CD4-positive, alpha-beta T cell treated with Interleukin-6 at 100 ng/mL for 8 hours (primary cell): Measurements from ENCODE around the gene DSCAML1.

Experiments
- DNase-seq: peaks from one replicate; pipeline ENCODE4 v3.0.0-alpha.2; 2020; ENCODE audit warnings: mixed read lengths, low spot score

DSCAML1 gene

GRCh38 chr11:117697319-117697718 lies 99.7 kb downstream of the DSCAML1 start:
- DNase-seq = no peak

- no peak for DNase-seq
These were observed 100.5 kb downstream of the DSCAML1 start for GRCh38 chr11:117696540-117696939.

GRCh38 chr11:117693344-117693743 lies 103.7 kb downstream of the DSCAML1 start:
- DNase-seq = no peak

GRCh38 chr11:117691516-117691915 lies 105.5 kb downstream of the DSCAML1 start:
- DNase-seq = no peak

- no peak for DNase-seq
These were observed 105.8 kb downstream of the DSCAML1 start for GRCh38 chr11:117691218-117691514.

- no peak for DNase-seq
These were observed 106.4 kb downstream of the DSCAML1 start for GRCh38 chr11:117690484-117691217.

- no peak for DNase-seq
These were observed 108.7 kb downstream of the DSCAML1 start for GRCh38 chr11:117688255-117688797.

- DNase-seq = no peak
These were observed 109.2 kb downstream of the DSCAML1 start for GRCh38 chr11:117687776-117688175.

- DNase-seq = no peak
These were observed 110.3 kb downstream of the DSCAML1 start for GRCh38 chr11:117686711-117687110.

- DNase-seq = no peak
These were observed 111.5 kb downstream of the DSCAML1 start for GRCh38 chr11:117685566-117685965.

GRCh38 chr11:117684731-117685130 lies 112.3 kb downstream of the DSCAML1 start:
- no peak for DNase-seq

- DNase-seq = no peak
These were observed 112.9 kb downstream of the DSCAML1 start for GRCh38 chr11:117684111-117684510.

- DNase-seq = no peak
These were observed 115.6 kb downstream of the DSCAML1 start for GRCh38 chr11:117681438-117681837.

- DNase-seq = no peak
These were observed 117.6 kb downstream of the DSCAML1 start for GRCh38 chr11:117679461-117679860.

- no peak for DNase-seq
These were observed 118.2 kb downstream of the DSCAML1 start for GRCh38 chr11:117678658-117679406.

GRCh38 chr11:117677729-117678310 lies 119.2 kb downstream of the DSCAML1 start:
- no peak for DNase-seq

- DNase-seq = no peak
These were observed 120.5 kb downstream of the DSCAML1 start for GRCh38 chr11:117676501-117676900.

- no peak for DNase-seq
These were observed 123.4 kb downstream of the DSCAML1 start for GRCh38 chr11:117673602-117674001.

- DNase-seq = no peak
These were observed 125.6 kb downstream of the DSCAML1 start for GRCh38 chr11:117671370-117671769.

GRCh38 chr11:117670924-117671323 lies 126.1 kb downstream of the DSCAML1 start:
- DNase-seq = no peak

- no peak for DNase-seq
These were observed 126.6 kb downstream of the DSCAML1 start for GRCh38 chr11:117670443-117670842.

GRCh38 chr11:117669616-117670015 lies 127.4 kb downstream of the DSCAML1 start:
- no peak for DNase-seq

- DNase-seq = no peak
These were observed 128.0 kb downstream of the DSCAML1 start for GRCh38 chr11:117669062-117669461.
